Central memory CD4-positive, alpha-beta T cell (primary cell): Measurements from ENCODE around the gene FZD1.
"Not testable (repeated sequence)": the region's sequence is repeated elsewhere in the genome, so short reads cannot be mapped to it uniquely, and the experiment has no call there.

Source experiments
- DNase-seq: peaks from one replicate; pipeline ENCODE4 v3.0.0; 2022

FZD1 gene

DNA sequence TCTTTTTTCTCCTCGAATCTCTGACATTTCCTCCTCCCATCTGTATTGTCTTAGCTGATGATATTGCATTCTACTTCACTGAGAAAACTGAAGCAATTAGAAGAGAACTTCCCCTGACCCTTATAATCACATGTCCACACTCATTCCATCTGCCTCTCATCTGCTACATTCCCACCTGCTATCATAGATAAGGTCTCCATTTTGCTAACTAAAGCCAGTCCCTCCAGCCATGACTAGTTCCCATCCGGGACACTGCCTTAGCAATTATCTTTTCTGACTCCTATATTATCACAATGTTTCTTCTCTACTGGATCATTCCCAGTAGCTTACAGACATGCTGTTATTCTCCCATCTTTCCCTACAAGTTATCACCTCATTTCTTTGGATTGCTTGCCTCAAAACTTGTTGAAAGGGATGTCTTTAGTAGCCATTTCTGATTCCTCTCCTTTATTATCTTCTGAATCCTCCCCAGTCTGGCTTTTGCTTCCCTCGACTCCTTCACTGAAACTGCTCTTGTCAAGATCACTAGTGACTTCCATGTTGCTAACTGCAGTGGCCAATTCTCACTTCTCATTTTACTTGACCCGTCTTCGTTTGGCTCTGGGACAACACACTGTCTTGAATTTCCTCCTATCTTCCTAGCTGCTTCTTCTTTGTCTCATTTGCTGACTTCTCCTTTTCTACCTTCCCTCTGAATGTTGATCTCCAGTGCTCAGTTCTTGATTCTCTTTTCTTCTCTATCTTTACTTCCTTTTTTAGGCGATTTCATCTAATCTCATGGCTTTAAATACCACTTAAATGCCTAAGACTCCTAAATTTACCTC, 35.9 kb downstream of the FZD1 start:
- no peak for DNase-seq

DNA sequence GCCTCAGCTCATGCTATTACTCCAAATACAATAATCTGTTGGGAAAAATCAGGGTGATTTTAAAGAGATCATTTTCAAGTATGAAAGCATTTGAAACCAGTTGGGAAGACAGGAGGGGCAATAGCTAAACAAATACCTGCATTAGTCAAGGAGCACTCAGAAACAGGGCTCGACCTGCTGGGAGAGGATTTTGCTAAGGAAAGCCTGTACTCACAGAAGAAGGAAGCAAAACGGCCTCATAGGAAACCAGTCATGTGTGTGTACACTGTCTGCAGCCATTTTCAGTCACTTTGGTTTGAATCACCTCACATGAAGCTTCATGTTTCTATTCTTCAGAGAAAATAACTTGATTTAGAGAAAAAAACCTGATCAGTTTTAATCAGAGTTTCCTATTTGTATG, 38.6 kb downstream of the FZD1 start:
- no peak for DNase-seq

DNA sequence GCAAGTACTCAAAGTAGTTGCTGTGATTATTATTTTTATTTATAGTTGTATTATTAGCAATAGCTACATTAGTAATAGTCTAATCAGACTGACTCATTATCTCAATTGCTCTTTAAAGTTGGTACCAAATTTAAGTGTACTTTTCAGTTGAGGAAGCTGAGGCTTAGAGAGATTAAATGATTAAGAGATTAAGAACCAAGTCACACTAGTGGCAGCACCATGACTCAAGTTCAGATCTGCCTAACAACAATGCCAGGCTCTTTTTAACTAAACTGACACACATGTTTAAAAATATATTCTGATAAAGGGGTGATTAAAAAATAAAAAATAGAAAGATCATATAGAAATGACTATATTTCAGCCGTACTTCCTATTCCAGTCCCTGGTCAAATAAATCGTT, 42.0 kb downstream of the FZD1 start:
- DNase-seq: no peak

DNA sequence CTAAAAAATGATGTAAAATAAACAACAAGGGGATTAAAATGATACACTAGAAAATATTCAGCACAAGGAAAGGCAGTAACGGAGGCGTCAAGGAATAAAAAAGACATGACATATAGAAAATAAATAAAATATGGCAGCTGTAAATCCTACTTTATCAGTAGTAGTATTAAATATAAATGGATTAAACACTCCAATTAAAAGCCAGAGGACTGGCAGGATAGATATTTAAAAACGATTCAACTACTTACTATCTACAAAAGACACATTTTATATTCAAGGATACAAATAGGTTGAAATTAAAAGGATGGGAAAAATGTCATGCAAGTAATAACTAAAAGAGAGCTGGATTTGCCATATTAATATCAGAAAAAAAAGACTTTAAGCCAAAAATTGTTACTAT, 43.2 kb downstream of the FZD1 start:
- no peak for DNase-seq

DNA sequence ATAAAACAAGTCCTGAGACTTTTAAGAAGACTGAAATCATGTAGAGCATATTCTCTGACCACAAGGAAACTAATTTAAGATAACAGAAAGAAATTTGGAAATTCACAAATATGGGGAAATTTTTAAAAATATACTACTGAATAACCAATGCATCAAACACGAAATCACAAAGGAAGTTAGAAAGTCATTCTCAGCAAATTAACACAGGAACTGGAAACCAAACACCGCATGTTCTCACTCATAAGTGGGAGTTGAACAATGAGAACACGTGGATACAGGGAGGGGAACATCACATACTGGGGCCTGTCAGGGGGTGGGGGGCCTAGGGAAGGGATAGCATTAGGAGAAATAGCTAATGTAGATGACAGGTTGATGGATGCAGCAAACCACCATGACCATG, 44.0 kb downstream of the FZD1 start:
- not testable (repeated sequence) for DNase-seq

DNA sequence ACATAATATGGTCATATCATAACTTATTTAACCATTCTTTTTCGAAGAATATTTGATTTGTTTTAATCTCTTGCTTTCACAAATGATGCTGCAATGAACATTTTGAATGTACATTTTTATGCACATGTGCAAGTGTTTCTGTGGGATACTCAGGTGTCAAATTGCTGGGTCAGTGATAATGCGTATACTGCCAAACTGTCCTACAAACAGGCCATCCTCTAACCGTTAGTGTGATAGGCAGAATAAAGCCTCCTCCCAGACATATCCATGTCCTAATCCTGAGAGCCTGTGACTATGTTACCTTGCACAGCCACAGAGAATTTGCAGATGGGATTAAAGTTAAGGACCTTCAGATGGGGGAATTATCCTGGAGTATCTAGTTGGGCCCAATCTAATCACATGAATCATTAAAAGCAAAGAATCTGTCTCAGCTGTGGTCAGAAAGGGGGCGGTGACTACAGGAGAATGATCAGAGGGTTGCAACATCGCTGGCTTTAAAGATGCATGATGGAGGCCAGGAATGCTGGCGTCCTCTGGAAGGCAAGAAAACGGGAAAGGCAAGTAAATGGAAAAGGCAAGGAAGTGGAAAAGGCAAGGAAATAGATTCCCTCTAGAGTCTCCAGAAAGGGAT, 46.7 kb downstream of the FZD1 start:
- no peak for DNase-seq

DNA sequence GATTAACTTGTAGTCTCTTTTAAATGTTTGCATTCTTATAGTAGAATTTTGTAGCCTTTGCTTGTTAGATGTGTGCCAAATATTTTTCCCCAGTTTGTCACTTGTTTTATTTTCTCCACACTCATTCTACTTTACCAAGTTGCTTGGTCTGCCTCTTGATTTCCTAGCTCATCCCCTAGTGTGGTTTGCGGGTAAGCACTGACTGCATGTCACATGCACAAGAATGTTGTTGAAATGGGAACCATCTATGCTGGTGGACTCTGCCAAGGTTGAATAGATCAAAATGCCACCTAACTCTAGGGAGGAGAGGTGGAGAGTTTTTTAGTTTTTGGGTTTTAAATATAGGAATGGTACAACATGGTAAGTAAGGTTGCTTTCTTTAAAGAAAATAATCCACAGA, 47.6 kb downstream of the FZD1 start:
- DNase-seq: no peak

DNA sequence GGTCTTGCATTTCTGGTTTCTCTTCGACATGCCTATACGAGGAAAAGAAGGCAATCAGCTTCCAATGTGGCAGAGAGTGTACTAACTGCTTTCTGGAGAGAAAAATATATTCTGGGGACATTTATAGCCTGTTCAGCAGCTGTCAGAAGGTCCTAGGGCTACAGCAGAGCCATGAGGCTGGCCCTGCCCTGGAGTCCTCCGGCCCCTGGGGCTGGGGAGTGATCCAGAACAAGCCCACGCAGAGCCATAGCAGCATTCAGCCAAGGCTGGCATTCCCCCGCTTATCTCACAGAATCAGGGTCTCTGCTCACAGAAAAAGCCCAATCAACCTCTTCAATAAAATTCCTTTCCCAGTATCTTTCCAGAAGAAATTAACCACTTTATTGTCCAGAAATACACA, 48.9 kb downstream of the FZD1 start:
- DNase-seq: no peak

DNA sequence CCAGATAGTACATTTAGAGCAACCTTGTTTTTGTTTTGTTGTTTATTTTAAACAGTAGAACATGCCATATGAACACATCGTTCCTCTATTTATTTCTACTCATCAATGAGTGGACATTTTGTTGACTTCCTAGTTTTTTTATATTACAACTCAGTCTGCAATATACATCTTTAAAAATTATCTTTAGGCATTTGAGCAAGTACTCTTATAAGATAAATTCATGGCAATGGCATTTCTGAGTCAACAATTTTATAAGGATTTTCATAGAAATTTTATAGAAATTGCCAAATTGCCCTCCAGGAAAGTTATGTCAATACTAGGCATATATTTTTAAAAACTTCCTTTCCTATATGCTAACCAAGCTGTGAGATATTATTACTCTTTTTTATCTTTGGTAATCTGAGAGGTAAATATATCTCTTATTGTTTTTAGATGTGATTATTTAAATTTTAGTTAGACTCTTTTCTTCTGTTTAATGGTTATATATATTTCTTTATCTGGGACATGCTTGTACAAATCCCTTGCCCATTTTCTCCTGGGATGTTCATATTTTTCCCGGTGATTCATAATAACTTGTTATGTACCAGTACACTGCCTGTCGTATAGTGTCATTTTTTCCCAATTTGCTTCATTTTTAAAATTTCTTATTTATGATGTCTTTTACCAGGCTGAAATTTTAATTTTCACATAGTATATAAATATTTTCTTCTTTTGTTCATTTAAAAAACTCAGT, 50.5 kb downstream of the FZD1 start:
- no peak for DNase-seq

DNA sequence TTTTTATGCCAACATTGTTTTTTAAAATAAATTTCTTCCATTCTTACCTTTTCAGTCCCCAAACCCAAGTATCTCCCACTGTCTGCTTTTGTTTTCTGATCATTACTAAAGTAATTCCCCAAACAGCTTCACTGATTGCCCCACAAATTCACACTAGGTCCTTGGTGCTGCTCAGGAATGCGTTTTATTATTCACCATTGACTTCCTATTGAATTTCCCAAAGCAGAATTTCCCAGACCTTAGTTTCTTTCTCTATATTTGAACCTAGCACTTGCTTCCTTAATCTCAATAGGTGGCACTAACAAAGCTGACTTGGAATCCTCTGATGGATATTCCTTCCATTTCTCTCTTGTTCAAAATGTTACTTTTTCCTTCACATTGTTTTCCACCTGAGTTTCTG, 52.2 kb downstream of the FZD1 start:
- no peak for DNase-seq

DNA sequence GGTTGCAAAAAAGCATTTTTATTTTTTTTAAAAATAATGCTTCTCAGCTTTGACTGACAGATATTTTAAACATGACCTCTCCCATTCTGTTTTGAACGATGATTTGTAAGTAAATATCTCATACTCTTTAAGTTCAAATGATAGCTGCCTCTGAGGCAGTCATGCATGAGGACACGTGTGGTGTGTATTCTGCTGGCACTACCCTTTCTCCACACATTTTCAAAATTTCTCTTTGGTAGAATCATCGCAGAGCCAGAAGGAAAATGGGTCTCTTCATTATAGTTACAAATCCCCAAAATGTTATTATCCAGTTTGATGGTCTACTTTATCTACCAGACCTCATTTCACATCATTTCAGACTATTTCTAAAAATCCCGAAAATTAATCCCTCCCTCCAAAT, 55.1 kb downstream of the FZD1 start:
- DNase-seq: no peak

DNA sequence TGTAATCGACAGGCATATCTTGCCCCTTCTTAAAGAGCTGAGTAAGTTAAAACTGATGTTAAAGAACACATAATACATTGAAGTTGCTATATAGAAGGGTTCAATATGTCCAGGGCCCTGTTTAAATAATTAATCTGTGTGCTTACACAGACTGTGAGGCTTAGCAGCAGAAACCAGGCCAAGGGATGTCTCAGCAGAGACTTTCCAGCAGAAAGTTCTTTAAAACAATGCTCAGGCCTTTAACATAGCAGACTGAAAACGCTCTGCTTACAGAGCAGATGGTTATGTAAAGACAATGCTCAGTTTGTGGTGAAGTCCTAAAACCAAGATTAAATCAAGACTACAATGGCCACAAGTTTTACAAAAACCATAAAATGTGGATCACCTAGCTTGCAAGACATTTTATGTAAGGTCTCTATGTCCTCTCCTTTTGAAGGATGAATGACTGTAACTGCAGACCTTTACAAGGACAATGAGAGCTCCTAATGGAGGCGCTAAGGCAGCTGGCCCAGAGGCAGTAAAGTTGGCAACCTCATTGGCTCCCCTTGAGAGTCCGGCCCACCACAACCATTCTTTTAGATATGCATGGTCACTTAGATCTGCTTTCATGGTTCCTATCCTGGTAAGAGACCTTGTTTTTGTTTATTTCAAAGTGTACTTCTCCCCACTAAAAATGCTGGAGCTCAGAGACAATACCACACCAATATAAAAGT, 56.3 kb downstream of the FZD1 start:
- DNase-seq: no peak
